GM12874 (cell line): ENCODE data around the gene KDM5A.

Source experiments
- TF ChIP-seq, protein P1 (sequence below): IDR thresholded peaks from 2 replicates; pipeline ENCODE4 v1.5.1; 2011; ENCODE audit warnings: low read depth, mild to moderate bottlenecking, control low read depth, low read length, moderate library complexity; ENCODE audit not compliant: insufficient read depth

Gene KDM5A

DNA sequence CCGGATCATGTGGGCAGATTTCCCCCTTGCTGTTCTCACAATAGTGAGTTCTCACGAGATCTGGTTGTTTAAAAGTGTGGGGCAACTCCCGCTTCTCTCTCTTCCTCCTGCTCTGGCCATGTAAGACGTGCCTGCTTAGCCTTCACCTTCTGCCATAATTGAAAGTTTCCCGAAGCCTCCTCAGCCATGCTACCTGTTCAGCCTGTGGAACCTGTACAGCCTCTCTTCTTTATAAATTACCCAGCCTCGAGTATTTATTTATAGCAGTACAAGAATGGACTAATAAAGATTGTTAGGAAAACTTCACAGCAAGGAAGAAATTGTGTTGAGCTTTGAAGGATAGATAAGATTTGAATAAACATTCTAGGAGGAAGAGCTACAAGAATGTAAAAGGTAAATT is 52.1 kb downstream of the KDM5A start:
- TF ChIP-seq, protein P1, sequence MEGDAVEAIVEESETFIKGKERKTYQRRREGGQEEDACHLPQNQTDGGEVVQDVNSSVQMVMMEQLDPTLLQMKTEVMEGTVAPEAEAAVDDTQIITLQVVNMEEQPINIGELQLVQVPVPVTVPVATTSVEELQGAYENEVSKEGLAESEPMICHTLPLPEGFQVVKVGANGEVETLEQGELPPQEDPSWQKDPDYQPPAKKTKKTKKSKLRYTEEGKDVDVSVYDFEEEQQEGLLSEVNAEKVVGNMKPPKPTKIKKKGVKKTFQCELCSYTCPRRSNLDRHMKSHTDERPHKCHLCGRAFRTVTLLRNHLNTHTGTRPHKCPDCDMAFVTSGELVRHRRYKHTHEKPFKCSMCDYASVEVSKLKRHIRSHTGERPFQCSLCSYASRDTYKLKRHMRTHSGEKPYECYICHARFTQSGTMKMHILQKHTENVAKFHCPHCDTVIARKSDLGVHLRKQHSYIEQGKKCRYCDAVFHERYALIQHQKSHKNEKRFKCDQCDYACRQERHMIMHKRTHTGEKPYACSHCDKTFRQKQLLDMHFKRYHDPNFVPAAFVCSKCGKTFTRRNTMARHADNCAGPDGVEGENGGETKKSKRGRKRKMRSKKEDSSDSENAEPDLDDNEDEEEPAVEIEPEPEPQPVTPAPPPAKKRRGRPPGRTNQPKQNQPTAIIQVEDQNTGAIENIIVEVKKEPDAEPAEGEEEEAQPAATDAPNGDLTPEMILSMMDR, result no peak

- TF ChIP-seq, protein P1, result no peak
These were observed 55.0 kb downstream of the KDM5A start for GRCh38 chr12:334125-334524.

DNA sequence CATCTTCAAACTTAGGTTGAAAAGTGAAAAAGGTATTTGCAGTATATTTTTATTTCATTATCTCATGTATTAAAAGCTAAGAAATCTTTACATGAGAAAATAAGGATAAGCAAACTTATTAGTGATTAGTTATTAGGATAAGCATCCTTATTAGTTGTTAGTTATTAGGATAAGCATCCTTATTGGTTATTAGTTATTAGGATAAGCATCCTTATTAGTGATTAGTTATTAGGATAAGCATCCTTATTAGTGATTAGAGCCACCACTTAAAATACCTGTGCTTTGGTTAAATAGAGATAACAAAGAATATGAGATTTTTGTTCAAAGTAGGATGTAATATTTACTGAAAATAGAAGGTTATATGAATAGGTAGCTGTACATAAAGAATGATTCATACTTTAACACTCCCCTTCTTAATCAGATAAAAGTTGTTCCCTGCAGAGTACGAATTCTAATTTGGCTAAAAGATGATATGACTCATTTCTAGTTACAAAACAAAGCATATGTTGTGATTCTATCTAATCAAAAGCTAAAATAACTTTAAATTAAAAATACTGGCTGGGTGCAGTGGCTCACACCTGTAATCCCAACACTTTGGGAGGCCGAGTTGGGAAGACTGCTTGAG is 56.4 kb downstream of the KDM5A start:
- TF ChIP-seq, protein P1, result no peak

DNA sequence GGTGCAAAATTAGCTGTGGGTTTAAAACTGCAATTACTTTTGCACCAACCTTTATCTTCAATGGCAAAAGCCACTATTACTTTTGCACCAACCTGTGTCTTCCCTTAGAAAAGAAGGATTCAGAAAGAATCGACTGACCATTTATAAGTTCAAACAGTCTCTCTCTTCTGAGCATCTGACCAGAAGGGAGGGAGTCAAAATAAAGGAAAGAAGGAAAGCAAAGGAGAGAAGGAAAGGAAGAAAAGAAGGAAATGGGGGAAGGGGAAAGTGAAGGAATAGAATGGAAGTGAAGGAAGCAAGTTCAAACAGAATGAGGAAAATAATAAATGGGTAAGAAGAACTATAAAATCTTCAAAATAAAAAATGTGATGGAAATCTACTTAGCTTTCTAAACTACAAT is 57.8 kb downstream of the KDM5A start:
- TF ChIP-seq, protein P1, result no peak

DNA sequence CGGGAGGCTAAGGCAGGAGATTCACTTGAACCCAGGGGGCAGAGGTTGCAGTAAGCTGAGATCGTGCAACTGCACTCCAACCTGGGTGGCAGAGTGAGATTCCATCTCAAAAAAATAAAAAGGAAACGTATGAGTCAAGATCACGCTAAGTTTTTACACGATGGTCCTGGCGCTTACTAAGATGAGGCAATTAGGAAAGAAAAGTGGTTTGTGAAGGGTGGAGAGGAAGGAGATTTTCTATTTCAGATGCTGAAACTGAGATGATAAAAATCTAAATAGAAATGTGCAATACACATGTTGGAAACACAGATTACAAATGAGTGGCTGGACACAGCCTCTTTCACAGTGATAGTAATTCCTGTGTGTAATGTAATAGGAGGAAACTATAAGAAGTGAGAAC is 63.2 kb downstream of the KDM5A start:
- TF ChIP-seq, protein P1, result no peak

GRCh38 chr12:323507-323906 is 65.6 kb downstream of the KDM5A start:
- TF ChIP-seq, protein P1, result no peak

DNA sequence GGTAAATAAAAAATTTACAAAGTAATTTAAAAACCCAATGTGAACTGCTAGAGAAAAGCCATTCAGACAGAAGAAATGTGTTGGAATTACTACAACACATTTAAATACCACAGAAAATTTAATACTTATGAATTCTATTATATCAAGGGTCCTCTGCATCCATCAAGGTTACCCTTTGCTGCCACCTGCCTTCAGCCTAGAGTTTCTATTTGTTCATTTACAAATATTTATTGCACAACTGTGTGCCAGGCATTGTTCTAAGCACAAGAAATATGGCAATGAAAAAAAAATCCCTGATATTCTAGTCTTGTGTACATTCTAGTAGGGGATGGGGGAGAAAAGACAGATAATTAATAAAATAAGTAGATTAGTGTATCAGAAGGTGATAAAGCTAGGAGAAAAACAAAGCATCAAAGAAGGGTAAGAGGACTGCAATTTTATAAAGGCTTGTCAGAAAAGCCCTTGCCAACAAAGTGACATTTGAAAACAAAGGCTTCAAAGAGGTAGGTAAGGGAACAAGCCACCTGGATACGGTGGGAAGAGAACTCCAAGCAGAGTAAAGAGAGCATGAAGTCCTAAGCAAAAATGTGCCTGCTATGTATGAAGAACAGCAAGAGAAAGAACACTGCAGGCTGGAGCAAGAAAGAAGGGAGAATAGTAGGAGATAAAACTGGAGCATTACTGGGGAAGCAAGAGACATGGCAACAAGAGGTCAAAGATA is 67.4 kb downstream of the KDM5A start:
- TF ChIP-seq, protein P1, result no peak
